ENCODE measurements around the gene CFI.

CFI gene

DNA sequence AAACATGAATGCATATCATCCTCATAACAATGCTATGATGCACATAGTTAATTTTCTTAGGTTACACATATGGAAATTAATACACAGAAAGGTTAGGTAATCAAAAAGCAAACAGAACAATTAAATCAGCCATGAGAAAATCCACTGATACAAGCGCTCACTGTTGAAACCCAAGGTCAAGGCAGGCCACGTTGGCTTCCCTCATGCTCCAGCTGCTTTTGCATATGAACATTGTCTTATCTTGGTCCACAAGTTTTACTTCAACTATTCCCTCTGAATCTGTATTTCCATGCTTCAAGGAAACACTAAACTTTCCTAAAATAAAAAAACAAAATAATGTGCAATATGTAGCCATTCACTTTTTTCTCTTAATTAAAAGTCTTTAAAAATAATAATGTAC lies 37.4 kb downstream of the CFI start:
- no peak for TF ChIP-seq CTCF (IDR thresholded peaks at IDR 0.05; ENCODE audit: low read length, missing control alignments)
- no peak overlapping the region for H3K4me3 ChIP-seq (replicated peaks; ENCODE audit: low read depth, low read length)
- no peak for DNase-seq (ENCODE audit: low read depth)

GRCh38 chr4:109760682-109761081 lies 41.1 kb downstream of the CFI start:
- DNase-seq (ENCODE audit: low read depth): no peak
- no peak overlapping the region for H3K4me3 ChIP-seq (replicated peaks; ENCODE audit: low read depth, low read length)

DNA sequence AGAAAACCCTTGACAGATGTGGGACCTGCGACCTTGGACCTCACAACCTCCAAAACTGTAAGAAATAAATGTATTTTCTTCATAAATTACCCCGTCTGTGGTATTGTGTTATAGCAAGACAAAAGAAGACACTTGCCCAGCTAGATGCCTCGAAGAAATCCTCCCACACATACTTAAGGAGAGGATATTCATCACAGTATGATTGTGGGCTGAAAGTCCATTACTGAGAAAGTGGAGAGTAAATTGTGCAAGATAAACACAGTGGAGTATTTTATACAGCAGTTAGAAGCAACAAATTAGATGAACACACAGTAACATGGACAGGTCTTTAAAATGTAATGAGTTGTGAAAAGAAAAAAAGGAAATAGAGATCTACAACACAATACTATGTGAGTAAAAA lies 46.1 kb downstream of the CFI start:
- no peak for TF ChIP-seq CTCF (IDR thresholded peaks at IDR 0.05; ENCODE audit: low read length, missing control alignments)
- H3K4me3 ChIP-seq (replicated peaks; ENCODE audit: low read depth, low read length): no peak overlapping the region
- DNase-seq (ENCODE audit: low read depth): peak; percentile 6

More at GRCh38 chr4:109760682-109761081, 41.1 kb downstream of the CFI start:
- TF ChIP-seq CTCF (IDR thresholded peaks at IDR 0.05; ENCODE audit: low read length, missing control alignments): no peak

- H3K4me3 ChIP-seq (replicated peaks; ENCODE audit: low read depth, low read length): no peak overlapping the region
- TF ChIP-seq CTCF (IDR thresholded peaks at IDR 0.05; ENCODE audit: low read length, missing control alignments): no peak
- DNase-seq (ENCODE audit: low read depth): no peak
These were observed 47.5 kb downstream of the CFI start for GRCh38 chr4:109754093-109754857.

GRCh38 chr4:109752525-109752924 lies 49.3 kb downstream of the CFI start:
- DNase-seq (ENCODE audit: low read depth): no peak
- no peak overlapping the region for H3K4me3 ChIP-seq (replicated peaks; ENCODE audit: low read depth, low read length)
- no peak for TF ChIP-seq CTCF (IDR thresholded peaks at IDR 0.05; ENCODE audit: low read length, missing control alignments)

- no peak for TF ChIP-seq CTCF (IDR thresholded peaks at IDR 0.05; ENCODE audit: low read length, missing control alignments)
- H3K4me3 ChIP-seq (replicated peaks; ENCODE audit: low read depth, low read length): no peak overlapping the region
- DNase-seq (ENCODE audit: low read depth): no peak
These were observed 49.9 kb downstream of the CFI start for GRCh38 chr4:109751852-109752251.

Measured in fibroblast of pulmonary artery (primary cell).